ENCODE measurements around the gene TRAPPC10.
"Not testable (repeated sequence)": the region's sequence is repeated elsewhere in the genome, so short reads cannot be mapped to it uniquely, and the experiment has no call there.

The TRAPPC10 gene

DNA sequence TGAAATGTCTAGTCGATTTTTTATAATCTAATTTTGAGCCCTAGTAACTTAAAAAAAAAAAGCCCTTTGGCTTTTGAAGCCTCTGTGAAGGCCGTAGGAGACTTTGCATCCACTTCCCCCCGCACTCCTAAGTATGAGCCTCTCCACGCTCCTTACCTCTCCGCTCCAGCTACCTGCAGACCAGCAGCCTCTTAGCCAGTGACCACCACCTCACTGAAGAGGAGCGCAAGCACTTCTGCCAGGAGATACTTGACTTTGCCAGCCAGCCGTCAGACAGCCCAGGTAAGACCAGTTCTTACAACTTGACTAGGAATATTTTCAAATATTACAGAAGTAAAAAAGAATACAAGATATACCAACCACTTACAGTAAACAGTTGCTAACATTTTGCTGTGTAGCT is 67.7 kb downstream of the TRAPPC10 start:
- DNase-seq: no peak
- in situ Hi-C loops (cut with MboI; ENCODE audit: low pct_unique_long_range_greater_than_20kb, low sequenced_read_pairs): no loop called here

DNA sequence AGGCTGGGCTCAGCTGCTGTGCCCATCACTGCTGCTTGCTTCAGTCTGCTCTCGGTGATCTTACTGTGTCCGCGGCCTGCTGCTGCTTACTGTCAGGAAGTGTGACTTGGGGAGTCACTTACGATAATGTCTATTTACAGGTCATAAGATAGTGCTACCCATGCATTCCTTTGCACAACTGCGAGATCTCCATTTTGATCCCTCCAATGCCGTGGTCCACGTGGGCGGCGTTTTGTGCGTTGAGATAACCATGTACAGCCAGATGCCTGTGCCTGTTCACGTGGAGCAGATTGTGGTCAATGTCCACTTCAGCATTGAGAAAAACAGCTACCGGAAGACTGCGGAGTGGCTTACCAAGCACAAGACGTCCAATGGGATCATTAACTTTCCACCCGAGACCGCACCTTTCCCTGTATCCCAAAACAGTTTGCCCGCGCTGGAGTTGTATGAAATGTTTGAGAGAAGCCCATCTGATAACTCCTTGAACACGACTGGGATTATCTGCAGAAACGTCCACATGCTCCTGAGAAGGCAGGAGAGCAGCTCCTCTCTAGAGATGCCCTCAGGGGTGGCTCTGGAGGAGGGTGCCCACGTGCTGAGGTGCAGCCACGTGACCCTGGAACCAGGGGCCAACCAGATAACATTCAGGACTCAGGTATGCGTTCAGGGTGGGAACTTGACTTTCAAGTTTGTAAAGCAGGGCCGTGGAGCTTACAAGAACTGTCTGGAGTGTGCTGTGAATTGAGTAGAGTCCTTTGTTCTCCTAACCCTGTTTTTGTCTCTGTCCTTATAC is 70.7 kb downstream of the TRAPPC10 start:
- in situ Hi-C loops (cut with MboI; ENCODE audit: low pct_unique_long_range_greater_than_20kb, low sequenced_read_pairs): no loop called here
- no peak for DNase-seq

DNA sequence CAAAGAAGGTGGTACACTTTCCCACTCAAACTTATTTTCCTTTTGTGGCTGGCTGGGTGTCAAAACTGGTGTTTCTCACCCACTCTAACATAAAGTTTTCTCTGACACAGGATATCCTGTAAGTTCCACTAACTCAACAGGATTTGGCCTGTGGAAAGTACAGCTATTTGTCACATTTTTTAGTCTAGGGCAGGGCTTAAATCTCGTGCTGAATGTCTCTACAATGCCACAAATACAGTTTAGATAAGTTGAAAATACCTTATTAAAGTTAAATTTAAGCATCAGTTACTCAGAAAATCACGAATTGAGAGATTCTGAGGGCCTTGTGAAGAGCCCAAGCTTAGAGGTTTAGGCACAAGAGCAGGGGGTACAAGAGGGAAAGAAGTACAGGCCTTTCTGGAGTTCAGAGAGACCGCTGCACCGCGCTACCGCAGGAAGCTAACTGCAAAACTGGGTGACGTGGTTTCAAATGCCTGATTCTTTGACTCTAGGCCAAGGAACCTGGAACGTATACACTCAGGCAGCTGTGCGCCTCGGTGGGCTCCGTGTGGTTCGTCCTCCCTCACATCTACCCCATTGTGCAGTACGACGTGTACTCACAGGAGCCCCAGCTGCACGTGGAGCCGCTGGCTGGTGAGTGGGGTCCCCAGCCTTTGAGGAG is 71.7 kb downstream of the TRAPPC10 start:
- DNase-seq: no peak
- in situ Hi-C loops (cut with MboI; ENCODE audit: low pct_unique_long_range_greater_than_20kb, low sequenced_read_pairs): no loop called here

DNA sequence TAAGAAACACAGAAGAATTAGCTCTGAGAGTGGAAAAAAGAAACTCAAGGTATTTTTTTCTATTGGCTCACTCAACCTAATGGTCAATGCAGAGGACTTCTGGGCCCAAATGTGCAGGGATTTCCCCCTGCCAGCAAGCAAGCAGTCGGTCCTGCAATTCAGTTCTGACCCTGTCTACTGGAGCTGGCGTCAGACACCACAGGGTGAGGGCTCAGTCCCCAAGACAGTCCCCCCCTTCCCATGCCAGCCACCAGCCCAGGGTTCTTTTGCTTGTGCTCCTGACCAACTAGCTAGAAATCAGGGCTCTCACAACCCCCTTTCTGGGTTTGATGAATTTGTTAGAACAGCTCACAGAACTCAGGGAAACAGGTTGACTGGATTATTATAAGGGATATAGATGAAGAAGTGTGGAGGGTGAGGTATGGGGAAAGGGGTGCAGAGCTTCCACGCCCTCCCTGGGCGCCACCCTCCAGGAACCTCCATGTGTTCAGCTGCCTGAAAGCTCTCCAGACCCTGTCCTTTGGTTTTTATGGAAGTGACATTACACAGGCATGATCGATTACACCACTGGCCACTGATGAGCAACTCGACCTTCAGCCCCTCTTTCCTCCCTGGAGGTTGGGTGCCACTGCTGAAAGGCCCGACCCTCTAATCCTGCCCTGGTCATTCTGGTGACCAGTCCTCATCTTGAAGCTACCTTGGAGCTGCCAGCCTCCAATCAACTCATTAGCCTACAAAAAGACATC is 72.6 kb downstream of the TRAPPC10 start:
- no peak for DNase-seq
- in situ Hi-C loops (cut with MboI; ENCODE audit: low pct_unique_long_range_greater_than_20kb, low sequenced_read_pairs): no loop called here

DNA sequence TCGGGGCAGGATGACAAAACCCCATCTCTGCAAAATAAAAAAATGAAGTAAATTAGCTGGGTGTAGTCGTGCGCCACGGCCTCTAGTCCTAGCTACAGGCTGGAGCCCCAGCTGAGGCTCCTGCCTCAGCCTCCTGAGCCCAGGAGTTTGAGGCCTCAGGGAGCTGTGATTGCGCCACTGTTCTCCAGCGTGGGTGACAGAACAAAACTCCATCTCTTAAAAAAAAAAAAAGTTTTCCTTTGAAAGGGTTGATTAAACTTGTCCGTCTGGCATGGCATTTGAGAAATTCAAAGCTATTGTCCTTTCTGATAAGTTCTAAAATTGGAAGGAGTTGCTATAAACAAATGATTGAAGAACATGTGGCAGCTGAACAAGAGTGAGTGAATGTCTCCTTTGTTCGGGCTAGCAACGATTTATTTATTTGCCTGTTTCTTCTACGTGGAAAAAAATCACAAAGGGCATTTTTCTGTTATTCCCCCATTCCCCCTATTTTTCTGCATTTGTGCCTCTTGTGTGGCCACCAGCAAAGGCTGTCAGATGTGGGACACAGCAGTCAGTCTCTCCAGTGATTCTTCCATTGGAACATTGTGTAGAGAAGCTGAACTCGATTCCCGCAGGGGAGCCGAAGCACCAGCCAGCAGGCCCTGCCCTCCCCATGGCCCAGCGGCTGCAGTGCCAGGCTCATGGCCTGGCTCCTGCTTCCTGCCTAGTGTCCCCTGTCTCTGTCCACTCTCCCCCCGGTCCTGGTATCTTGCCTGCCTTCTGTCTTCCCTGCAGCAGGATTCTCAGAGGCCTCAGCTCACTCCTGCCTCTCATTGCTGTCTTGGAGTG is 73.6 kb downstream of the TRAPPC10 start:
- in situ Hi-C loops (cut with MboI; ENCODE audit: low pct_unique_long_range_greater_than_20kb, low sequenced_read_pairs): no loop called here
- DNase-seq: no peak

DNA sequence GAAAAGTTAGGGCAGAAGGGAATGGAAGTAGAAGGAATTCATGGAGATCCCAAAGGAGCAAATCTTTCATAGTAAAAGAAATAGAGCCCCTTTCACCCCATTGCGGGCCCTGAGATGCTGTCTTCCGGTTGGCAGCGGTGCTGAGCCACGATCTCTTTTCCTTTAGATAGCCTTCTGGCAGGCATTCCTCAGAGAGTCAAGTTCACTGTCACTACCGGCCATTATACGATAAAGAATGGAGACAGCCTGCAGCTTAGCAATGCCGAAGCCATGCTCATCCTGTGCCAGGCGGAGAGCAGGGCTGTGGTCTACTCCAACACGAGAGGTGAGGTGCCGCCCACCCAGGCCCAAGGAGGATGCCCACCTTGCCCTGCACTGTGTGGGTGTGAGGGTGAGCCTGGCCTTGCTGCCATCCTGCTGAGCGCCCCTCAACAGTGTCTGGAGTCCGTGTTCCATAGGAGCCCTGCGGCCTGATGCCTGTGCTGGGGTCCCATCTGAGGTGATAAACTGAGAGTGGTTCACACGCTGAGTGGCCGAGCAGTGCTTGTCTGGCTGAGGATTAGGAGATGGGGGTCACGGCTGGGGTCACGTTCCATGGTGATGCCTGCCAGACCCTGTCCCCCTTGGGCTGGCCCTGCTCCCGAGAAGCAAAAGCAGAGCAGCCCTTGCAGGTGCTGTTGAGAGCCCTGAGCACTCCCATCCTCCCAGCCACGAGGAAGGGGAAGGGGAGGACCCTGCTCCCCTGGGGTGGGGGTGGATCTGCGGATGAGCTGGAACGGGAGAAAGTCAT is 74.7 kb downstream of the TRAPPC10 start:
- no peak for DNase-seq
- in situ Hi-C loops (cut with MboI; ENCODE audit: low pct_unique_long_range_greater_than_20kb, low sequenced_read_pairs): no loop called here

DNA sequence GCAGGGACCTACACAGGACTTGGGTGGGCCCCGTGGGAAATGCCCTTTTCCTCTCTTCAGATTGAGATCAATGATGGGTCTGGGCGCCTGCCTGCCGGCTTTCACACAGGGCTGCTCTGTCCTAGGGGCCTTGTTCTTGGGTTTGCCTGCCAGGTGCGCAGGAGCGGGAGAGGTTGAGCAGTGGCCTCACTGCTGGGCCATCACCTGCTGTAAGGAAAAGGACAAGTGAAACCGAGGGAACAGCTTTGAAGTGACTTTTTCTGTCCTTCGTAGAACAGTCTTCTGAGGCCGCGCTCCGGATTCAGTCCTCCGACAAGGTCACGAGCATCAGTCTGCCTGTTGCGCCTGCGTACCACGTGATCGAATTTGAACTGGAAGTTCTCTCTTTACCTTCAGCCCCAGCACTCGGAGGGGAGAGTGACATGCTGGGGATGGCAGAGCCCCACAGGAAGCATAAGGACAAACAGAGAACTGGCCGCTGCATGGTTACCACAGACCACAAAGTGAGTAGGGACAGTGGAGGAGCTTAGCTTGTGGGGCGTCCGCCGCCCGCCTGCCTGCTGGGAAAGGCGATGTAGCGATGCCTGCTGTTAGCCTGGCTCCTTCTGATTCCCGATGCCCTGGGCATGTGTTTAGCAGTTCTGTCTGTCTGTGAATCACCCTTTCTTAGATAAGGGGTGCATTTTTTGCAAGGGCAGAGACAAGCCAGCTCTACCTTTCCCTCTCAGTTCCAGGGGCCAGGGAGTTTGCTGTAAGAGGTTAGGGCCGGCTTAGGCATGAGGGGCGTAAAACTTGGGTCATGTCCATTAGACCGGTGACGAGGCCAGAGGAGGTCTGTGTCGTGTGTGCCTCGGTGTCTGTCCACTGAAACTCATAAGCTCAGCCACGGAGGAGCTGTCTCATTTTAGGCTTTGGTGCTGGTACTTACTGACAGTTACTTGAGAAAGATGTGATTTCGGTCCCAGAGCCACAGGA is 75.6 kb downstream of the TRAPPC10 start:
- peak; percentile 67 for DNase-seq
- in situ Hi-C loops (cut with MboI; ENCODE audit: low pct_unique_long_range_greater_than_20kb, low sequenced_read_pairs): no loop called here

DNA sequence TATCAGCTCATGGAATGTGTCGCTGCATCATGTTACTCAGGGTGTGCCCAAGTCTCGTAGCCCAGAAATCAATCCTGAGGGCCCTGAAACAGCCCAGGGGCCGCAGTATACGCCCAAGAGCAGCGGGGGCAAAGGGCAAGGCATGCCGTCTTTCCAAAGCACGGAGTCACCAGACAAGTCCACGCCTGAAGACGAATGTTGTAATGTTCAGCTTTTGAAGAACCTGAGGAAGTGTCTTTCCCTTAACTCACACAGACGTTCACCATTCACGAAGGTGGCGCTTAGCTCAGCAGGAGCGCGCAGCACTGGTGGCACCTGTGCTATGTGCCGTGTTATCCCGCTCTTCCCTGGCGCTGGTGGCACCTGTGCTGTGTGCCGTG is 76.3 kb downstream of the TRAPPC10 start:
- DNase-seq: no peak
- in situ Hi-C loops (cut with MboI; ENCODE audit: low pct_unique_long_range_greater_than_20kb, low sequenced_read_pairs): no loop called here

DNA sequence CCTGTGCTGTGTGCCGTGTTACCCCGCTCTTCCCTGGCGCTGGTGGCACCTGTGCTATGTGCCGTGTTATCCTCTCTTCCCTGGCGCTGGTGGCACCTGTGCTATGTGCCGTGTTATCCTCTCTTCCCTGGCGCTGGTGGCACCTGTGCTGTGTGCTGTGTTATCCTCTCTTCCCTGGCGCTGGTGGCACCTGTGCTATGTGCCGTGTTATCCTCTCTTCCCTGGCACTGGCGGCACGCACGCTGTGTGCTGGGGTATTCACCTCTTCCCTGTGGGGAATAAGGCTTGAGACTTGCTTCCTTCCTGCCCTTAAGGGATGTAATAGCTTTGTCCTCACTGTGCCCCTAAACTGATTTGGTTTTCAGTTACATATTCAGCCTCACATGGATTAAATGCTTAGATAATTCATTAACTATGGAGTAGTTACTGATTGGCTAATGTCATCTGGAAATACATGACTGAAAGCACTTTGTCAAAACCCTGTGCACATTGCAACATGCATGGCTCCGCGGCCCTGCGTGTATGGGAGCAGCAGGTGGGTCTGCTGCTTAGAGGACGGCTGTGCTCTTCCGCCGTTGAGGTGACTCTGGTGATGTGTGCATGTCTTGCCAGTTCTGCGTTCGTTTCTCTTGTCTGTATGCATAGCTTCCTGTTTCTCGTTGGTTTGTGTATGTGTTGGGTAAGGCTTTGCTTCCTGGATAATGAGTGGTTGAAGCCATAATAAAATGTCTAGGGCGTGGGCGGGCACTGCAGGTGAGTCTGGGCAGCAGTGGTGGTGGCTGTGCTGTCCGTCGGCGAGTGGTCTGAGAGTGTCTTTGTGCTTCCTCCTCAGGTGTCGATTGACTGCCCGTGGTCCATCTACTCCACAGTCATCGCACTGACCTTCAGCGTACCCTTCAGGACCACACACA is 77.1 kb downstream of the TRAPPC10 start:
- peak; percentile 10 for DNase-seq
- in situ Hi-C loops (cut with MboI; ENCODE audit: low pct_unique_long_range_greater_than_20kb, low sequenced_read_pairs): no loop called here

DNA sequence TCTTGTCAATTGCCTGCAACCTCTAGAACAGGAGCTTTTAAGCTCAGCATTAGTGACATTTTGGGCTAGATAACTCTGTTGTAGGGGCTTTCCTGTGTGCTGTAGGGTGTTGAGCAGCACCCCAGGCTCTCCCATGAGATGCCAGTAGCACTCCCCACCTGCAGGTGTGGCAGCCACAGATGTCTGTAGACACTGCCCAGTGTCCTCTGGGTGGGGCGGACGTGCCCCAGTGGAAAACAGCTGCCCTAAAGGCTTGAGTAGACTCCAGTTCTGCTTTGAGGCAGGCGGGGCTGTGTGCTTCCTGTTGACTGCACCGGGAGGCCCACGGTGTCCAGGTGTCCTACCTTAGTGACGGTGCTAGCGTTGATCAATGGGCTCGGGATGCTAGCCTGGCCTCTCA is 78.2 kb downstream of the TRAPPC10 start:
- in situ Hi-C loops (cut with MboI; ENCODE audit: low pct_unique_long_range_greater_than_20kb, low sequenced_read_pairs): no loop called here
- no peak for DNase-seq

DNA sequence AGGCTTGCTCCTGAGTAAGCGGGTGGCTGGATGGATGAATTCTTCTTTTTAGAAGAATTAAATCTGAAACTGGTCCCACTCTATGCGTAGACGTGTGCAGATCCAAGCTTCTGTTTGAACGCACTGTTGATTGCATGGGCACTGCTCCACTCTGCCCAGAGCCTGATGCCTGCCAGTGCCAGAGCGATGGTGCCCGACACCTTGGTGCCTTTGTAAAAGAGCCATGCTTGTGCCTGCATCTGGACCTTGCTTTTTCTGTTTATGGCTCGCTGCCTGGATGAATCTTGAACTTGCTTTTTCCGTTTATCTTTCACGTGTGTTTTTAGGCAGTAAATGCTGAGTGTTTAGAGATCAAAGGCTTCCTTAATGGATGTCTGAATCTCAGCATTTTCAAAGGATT is 80.1 kb downstream of the TRAPPC10 start:
- in situ Hi-C loops (cut with MboI; ENCODE audit: low pct_unique_long_range_greater_than_20kb, low sequenced_read_pairs): no loop called here
- DNase-seq: no peak

DNA sequence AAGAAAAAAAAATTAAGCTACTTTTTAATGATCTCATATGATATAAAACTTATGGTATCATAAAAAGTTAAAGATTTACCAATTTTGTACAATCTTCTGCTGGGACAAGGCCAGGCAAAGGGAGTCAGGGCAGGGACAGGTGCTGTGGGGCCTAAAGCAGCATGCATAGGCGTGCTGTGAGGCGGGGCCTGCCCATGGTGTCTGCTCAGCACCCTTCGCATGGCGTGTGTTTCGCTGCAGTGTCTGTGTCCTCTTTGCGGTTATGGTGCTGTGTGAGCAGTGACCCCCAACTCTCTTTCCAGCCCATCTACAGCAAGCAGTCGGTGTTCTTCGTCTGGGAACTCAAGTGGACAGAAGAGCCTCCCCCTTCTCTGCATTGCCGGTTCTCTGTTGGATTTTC is 81.7 kb downstream of the TRAPPC10 start:
- DNase-seq: no peak
- in situ Hi-C loops (cut with MboI; ENCODE audit: low pct_unique_long_range_greater_than_20kb, low sequenced_read_pairs): no loop called here

DNA sequence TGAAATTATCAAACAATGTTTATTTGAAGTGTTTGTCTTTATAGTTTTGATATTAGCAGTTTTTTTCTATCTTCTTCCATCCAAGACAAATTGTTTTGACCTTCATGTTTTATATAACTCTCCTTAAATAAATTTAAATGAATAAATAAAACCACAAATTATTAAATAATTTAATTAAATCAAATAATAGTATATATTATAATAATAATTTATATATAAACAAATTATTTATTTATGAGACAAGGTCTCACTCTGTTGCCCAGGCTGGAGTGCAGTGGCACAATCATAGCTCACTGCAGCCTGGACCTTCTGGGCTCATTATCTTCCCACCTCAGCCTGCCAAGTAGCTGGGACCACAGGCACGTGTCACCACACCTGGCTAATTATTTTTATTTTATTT is 82.7 kb downstream of the TRAPPC10 start:
- in situ Hi-C loops (cut with MboI; ENCODE audit: low pct_unique_long_range_greater_than_20kb, low sequenced_read_pairs): no loop called here
- DNase-seq: no peak

DNA sequence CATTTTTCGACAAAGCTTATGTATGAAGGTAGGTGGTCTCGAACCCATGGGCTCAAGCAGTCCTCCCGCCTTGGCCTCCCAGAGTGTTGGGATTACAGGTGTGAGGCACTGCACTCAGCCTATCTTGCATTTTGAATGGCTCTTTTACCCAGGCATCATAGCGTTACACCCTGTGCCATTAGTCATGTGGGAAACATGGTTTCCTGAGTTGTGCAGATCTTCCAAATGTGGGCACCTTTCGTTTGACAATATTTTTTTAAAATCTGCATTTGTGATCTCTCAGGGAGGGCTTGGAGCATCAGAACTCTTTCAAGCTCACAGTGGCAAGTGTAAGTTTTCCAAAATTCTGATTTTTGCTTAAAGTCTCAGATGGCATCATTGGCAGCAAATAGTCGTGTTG is 86.4 kb downstream of the TRAPPC10 start:
- DNase-seq; in situ Hi-C loops (cut with MboI; ENCODE audit: low pct_unique_long_range_greater_than_20kb, low sequenced_read_pairs): not testable (repeated sequence)

DNA sequence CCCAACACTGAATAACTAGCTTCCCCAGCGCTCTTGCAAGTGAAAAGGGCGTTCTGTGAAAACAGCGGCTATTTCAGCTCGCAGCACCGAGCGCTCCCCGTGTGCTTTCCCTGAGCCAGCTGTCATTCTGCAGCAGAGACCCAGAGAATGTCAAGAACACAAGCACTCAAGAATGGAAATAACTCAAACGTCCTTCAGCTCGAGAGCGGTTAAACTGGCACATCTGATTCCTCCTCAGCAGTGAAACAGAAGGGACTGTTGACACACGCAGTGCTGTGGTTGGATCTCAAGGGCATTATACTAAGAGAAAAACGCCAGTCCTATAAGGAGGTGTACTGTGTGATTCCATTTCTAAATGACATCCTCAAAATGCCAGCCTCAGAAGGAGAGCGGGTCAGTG is 86.9 kb downstream of the TRAPPC10 start:
- in situ Hi-C loops (cut with MboI; ENCODE audit: low pct_unique_long_range_greater_than_20kb, low sequenced_read_pairs); DNase-seq: not testable (repeated sequence)

DNA sequence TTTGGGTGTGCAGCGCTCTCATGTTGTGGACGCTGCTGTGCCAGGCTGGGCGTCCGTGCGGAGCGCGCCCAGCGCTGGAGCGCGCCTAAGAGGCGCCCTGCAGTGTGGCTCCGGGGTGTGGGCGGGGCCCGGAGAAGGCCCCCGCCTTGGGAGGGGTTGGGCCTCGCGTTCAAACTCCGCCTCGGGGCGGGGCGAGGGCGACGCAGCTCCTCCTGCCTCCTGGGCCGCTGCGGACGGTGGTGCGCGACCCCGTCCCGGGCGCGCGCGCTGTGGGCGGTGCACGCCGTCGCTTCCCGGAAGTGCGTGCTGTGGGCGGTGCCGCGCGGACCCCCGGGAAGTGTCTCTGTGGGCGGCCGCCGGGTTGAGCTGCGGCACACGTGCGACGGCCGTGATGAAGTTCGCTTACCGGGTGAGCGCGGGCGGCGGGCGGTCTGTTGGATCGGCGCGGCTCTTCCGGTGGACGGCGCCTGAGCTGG is 95.0 kb downstream of the TRAPPC10 start, which contains the start of gene PWP2:
Gene PWP2, plus strand, starts transcription at position 374 of the 476 bp plus-strand sequence. Its CDS starts 18 bp downstream, at position 392.
- DNase-seq; in situ Hi-C loops (cut with MboI; ENCODE audit: low pct_unique_long_range_greater_than_20kb, low sequenced_read_pairs): not testable (repeated sequence)

All from KBM-7 (cell line).